ENCODE data around the gene MED25.

MED25 gene

GRCh38 chr19:49837425-49837824, 19.3 kb downstream of the MED25 start:
- no peaks in the 10 kb centered on the region for H3K9me3 ChIP-seq (ENCODE audit: insufficient read depth, low read depth, low read length)
- TF ChIP-seq CTCF (conservative IDR thresholded peaks at IDR 0.05; ENCODE audit: low read length) (no peak), EZH2phosphoT487 (IDR thresholded peaks at IDR 0.05; ENCODE audit: borderline replicate concordance) (no peak)
- H3K4me3 ChIP-seq (ENCODE audit: low read length, poor library complexity, severe bottlenecking): no peak overlapping the region
- H3K9ac ChIP-seq (ENCODE audit: low read depth, low read length, poor library complexity, severe bottlenecking): no peak overlapping the region
- H3F3A ChIP-seq (ENCODE audit: low read depth): no peaks in the 10 kb centered on the region
- H3K9me2 ChIP-seq (replicated peaks; ENCODE audit: low read depth, low read length): no peaks in the 10 kb centered on the region
- H3K36me3 ChIP-seq (ENCODE audit: insufficient read depth, low read length): peaks cover 43% of the 10 kb centered on the region; the same call in 1 of the 2 replicates
- H3K4me2 ChIP-seq (ENCODE audit: low read depth, low read length, poor library complexity, severe bottlenecking): no peak overlapping the region
- no peaks in the 10 kb centered on the region for H3K79me2 ChIP-seq (ENCODE audit: insufficient read depth, low read length)
- no peak overlapping the region for H2AFZ ChIP-seq (ENCODE audit: low read length)
- no peaks in the 10 kb centered on the region for H3K27me3 ChIP-seq (ENCODE audit: insufficient read depth, low read length, poor library complexity, severe bottlenecking)
- no peaks in the 10 kb centered on the region for H4K20me1 ChIP-seq (ENCODE audit: insufficient read depth, low read length, poor library complexity, severe bottlenecking)
- H3K4me1 ChIP-seq (ENCODE audit: insufficient read depth, low read length, poor library complexity, severe bottlenecking): peaks cover 11% of the 10 kb centered on the region

DNA sequence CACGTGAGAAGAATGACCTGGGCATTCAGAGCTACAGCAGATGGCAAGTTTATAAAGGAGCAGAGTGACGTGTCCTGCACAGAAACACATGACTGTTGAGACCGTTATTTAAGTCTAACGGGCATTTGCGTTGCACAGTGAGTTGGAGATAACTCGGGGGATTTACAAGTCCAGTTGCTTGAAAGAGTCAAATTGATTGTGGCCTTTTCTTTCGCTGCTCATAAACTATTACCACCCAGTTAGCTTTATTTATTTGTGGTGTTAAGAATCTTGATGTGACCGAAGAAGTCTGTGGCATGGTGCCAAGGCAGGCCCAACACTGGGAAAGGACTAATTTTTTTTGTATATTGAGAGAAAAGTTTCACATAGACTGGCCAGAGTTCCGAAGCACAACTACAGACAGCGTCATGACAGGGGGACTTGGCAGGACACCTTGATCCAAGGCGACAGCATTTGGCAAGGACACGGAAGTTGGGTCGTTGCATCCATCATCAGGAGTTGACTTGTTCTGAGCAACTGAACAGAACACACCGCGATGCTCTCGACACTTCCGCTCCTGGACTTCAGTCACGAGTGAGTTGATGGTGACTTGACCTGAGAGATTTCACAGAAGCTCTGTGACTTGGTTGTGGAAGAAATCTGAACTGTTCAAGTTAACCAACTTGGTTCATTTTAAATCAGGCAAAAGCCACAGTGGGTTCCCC, 20.9 kb downstream of the MED25 start:
- no peak overlapping the region for H2AFZ ChIP-seq (ENCODE audit: low read length)
- H3K79me2 ChIP-seq (ENCODE audit: insufficient read depth, low read length): no peaks in the 10 kb centered on the region
- no peaks in the 10 kb centered on the region for H3K9me2 ChIP-seq (replicated peaks; ENCODE audit: low read depth, low read length)
- H4K20me1 ChIP-seq (ENCODE audit: insufficient read depth, low read length, poor library complexity, severe bottlenecking): no peaks in the 10 kb centered on the region
- H3K4me1 ChIP-seq (ENCODE audit: insufficient read depth, low read length, poor library complexity, severe bottlenecking): no peaks in the 10 kb centered on the region
- no peak overlapping the region for H3K9ac ChIP-seq (ENCODE audit: low read depth, low read length, poor library complexity, severe bottlenecking)
- no peak overlapping the region for H3K4me2 ChIP-seq (ENCODE audit: low read depth, low read length, poor library complexity, severe bottlenecking)
- no peak overlapping the region for H3K4me3 ChIP-seq (ENCODE audit: low read length, poor library complexity, severe bottlenecking)
- peaks cover 30% of the 10 kb centered on the region; the same call in 1 of the 2 replicates for H3K36me3 ChIP-seq (ENCODE audit: insufficient read depth, low read length)
- no peaks in the 10 kb centered on the region for H3K27me3 ChIP-seq (ENCODE audit: insufficient read depth, low read length, poor library complexity, severe bottlenecking)
- no peaks in the 10 kb centered on the region for H3K9me3 ChIP-seq (ENCODE audit: insufficient read depth, low read depth, low read length)
- H3F3A ChIP-seq (ENCODE audit: low read depth): no peaks in the 10 kb centered on the region
- TF ChIP-seq CTCF (conservative IDR thresholded peaks at IDR 0.05; ENCODE audit: low read length): no peak

GRCh38 chr19:49839713-49840112, 21.6 kb downstream of the MED25 start:
- TF ChIP-seq CTCF (conservative IDR thresholded peaks at IDR 0.05; ENCODE audit: low read length) (no peak), EZH2phosphoT487 (IDR thresholded peaks at IDR 0.05; ENCODE audit: borderline replicate concordance) (no peak)
- H2AFZ ChIP-seq (ENCODE audit: low read length): no peak overlapping the region
- no peaks in the 10 kb centered on the region for H3K27me3 ChIP-seq (ENCODE audit: insufficient read depth, low read length, poor library complexity, severe bottlenecking)
- H4K20me1 ChIP-seq (ENCODE audit: insufficient read depth, low read length, poor library complexity, severe bottlenecking): no peaks in the 10 kb centered on the region
- H3K9me3 ChIP-seq (ENCODE audit: insufficient read depth, low read depth, low read length): no peaks in the 10 kb centered on the region
- H3K4me2 ChIP-seq (ENCODE audit: low read depth, low read length, poor library complexity, severe bottlenecking): no peak overlapping the region
- H3K4me1 ChIP-seq (ENCODE audit: insufficient read depth, low read length, poor library complexity, severe bottlenecking): no peaks in the 10 kb centered on the region
- no peaks in the 10 kb centered on the region for H3F3A ChIP-seq (ENCODE audit: low read depth)
- no peaks in the 10 kb centered on the region for H3K9me2 ChIP-seq (replicated peaks; ENCODE audit: low read depth, low read length)
- H3K79me2 ChIP-seq (ENCODE audit: insufficient read depth, low read length): no peaks in the 10 kb centered on the region
- H3K9ac ChIP-seq (ENCODE audit: low read depth, low read length, poor library complexity, severe bottlenecking): no peak overlapping the region
- H3K4me3 ChIP-seq (ENCODE audit: low read length, poor library complexity, severe bottlenecking): no peak overlapping the region
- H3K36me3 ChIP-seq (ENCODE audit: insufficient read depth, low read length): peaks cover 24% of the 10 kb centered on the region; the same call in 1 of the 2 replicates

All from Loucy (cell line).